Stomach (tissue), 4 donors: ENCODE results near the gene USP19.

Experiments
- CTCF ChIP-seq, 7 experiments: fragments of 450-650 bp in 4 of 7; fragments of 200-600 bp in 3 of 7; sonication (generic) in 3 of 7; IDR thresholded peaks; one replicate each; pipeline ENCODE4 v1.5.1; 2016 to 2019; ENCODE audit warnings: antibody characterized with exemption in 7 of 7, control low read depth in 2 of 7, mild to moderate bottlenecking in 1 of 7
- POLR2A ChIP-seq, 4 donors: fragments of 450-650 bp; IDR thresholded peaks; one replicate each; pipeline ENCODE4 v1.6.1; 2016; ENCODE audit warnings: antibody characterized with exemption in 4 of 4, control low read depth in 2 of 4, mild to moderate bottlenecking in 1 of 4, moderate library complexity in 1 of 4

- no peak for TF ChIP-seq CTCF (IDR thresholded peaks at IDR 0.05)
- TF ChIP-seq POLR2A (IDR thresholded peaks at IDR 0.05) = no peak
Observed at GRCh38 chr3:49098910-49099630, 21.6 kb downstream of the USP19 start.
